GM13976 (cell line): ENCODE data around the gene PIM3.
"Not testable (repeated sequence)": the region's sequence is repeated elsewhere in the genome, so short reads cannot be mapped to it uniquely, and the experiment has no call there.

Experiments
- DNase-seq: peaks from one replicate; pipeline ENCODE4 v3.0.0; 2012; ENCODE audit warnings: low spot score
- CTCF ChIP-seq: IDR thresholded peaks from 2 replicates; pipeline ENCODE4 v1.5.1; 2012; ENCODE audit warnings: borderline replicate concordance, mild to moderate bottlenecking; ENCODE audit not compliant: insufficient read depth; ENCODE audit errors: extremely low read depth, missing control alignments, control extremely low read depth
- in situ Hi-C: fragments of 300-500 bp; cut with MboI; formaldehyde crosslinking; loops from one replicate; pipeline ENCODE4 v1.12.0; 2022; ENCODE audit warnings: low sequenced_read_pairs, mixed read lengths, inconsistent platforms; ENCODE audit not compliant: unreplicated experiment

Gene PIM3

DNA sequence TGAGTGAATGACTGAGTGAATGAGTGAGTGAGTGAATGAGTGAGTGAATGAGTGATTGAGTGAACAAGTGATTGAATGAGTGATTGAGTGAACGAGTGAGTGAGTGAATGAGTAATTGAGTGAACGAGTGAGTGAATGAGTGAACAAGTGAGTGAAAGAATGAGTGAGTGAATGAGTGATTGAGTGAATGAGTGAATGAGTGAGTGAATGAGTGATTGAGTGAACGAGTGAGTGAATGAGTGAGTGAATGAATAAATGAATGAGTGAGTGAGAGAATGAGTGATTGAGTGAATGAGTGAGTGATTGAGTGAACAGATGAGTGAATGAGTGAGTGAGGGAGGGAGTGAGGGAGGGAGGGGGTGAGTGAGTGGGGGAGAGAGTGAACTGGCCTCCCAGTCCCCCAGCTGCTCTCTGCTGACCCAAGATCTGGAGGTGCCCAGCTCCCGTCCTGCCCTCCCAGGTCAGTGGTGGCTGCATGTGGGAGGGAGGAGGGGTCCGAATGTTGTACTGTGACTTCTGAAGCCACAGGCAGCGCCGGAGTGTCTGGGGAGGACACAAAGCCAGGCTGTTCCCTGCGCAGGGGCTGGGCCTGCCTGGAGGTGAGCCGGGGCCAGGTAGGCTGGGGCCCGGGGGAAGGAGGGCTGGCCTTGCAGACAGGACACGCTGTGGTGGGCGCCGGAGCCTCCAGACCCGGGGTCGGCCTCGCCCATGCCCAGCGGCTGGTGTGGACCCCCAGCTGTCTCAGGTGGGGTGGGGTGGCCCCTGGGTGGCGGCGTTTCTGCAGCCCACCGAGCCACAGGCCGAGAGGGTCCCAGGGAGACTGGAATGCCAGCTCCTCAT is 17.8 kb upstream of the PIM3 start:
- DNase-seq = no peak
- in situ Hi-C loops = no loop called here
- no peak for TF ChIP-seq CTCF

- TF ChIP-seq CTCF = no peak
- no peak for DNase-seq
- in situ Hi-C loops = no loop called here
These were observed 17.2 kb upstream of the PIM3 start for GRCh38 chr22:49943405-49943765.

DNA sequence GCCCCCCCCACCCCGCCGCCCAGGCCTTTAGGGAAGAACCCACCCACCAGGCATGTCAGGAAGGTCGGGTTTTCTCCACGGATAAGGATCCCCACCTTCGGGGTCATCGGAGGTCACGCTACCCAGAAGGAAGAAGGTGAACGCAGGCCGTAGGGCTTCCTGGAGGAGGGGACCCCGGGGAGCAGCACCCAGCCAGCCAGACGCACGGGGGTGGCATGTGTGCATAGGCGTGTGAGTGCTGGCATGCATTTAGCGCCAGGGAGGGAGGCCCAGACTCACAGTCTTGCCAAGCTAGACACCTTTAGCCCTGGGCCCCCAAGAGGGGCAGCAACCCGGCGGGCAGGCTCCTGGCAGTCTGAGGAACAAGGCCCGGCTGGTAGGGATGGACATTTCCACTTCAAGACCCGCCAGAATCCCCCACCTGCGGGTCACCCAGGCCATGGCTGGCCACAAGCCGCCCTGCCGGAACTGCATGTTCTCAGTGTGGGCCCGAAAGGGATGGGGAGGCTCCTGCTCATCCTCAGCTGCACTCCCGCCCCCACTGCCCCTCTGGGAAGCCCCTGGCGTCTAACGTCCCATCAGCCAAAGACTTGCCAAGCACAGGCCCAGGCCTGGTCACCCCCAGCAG is 16.7 kb upstream of the PIM3 start:
- DNase-seq = no peak
- no peak for TF ChIP-seq CTCF
- in situ Hi-C loops = no loop called here

DNA sequence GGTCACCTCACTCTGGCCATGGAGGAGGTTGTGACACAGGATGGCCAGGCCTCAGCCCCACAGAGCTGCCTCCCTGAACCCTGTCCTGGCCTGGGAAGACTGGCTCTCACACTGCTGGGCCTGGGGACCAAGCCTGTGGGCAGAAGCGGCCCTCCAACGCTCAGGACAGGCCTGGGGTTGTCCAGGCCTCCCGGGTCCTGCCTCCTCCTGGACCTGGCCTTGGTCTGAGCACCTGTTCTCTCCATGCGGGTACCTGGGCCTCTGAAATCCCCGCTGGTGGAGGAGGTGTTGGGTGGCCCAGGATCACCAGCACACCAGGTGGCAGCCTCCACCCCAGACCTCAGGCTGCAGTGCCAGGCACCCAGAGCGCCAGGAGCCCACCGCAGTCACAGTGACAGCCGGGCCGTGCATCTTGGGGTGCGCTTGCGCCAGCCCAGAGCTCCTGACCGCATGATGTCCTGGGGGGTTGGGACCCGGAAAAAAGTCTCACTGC is 16.1 kb upstream of the PIM3 start:
- in situ Hi-C loops = no loop called here
- no peak for DNase-seq
- no peak for TF ChIP-seq CTCF

GRCh38 chr22:49945042-49945794 is 15.4 kb upstream of the PIM3 start:
- DNase-seq, in situ Hi-C loops: not testable (repeated sequence)

GRCh38 chr22:49946612-49947295 is 13.8 kb upstream of the PIM3 start:
- in situ Hi-C loops = no loop called here
- no peak for TF ChIP-seq CTCF
- DNase-seq = no peak
